ENCODE data around the gene IGDCC3.

Gene IGDCC3

GRCh38 chr15:65338823-65339222 is 39.0 kb downstream of the IGDCC3 start:
- DNase-seq: no peak

GRCh38 chr15:65338366-65338765 is 39.4 kb downstream of the IGDCC3 start:
- DNase-seq: no peak

- no peak for DNase-seq
Measured at GRCh38 chr15:65337436-65338070, 40.2 kb downstream of the IGDCC3 start.

GRCh38 chr15:65336493-65337435 is 41.0 kb downstream of the IGDCC3 start:
- DNase-seq: no peak

- DNase-seq: no peak
Measured at GRCh38 chr15:65335278-65336055, 42.3 kb downstream of the IGDCC3 start.

- no peak for DNase-seq
Measured at GRCh38 chr15:65334586-65335231, 43.1 kb downstream of the IGDCC3 start.

- no peak for DNase-seq
Measured at GRCh38 chr15:65333856-65334255, 43.9 kb downstream of the IGDCC3 start.

- no peak for DNase-seq
Measured at GRCh38 chr15:65333148-65333820, 44.5 kb downstream of the IGDCC3 start.

- no peak for DNase-seq
Measured at GRCh38 chr15:65332391-65333147, 45.2 kb downstream of the IGDCC3 start.

- DNase-seq: no peak
Measured at GRCh38 chr15:65331811-65332210, 46.0 kb downstream of the IGDCC3 start.

- no peak for DNase-seq
Measured at GRCh38 chr15:65330934-65331645, 46.7 kb downstream of the IGDCC3 start.

- no peak for DNase-seq
Measured at GRCh38 chr15:65329984-65330735, 47.6 kb downstream of the IGDCC3 start.

- DNase-seq: no peak
Measured at GRCh38 chr15:65329288-65329983, 48.4 kb downstream of the IGDCC3 start.

- DNase-seq: no peak
Measured at GRCh38 chr15:65328506-65329287, 49.1 kb downstream of the IGDCC3 start.

GRCh38 chr15:65327651-65328393 is 50.0 kb downstream of the IGDCC3 start:
- DNase-seq: no peak

GRCh38 chr15:65326818-65327217 is 51.0 kb downstream of the IGDCC3 start:
- no peak for DNase-seq

GRCh38 chr15:65326117-65326526 is 51.7 kb downstream of the IGDCC3 start:
- DNase-seq: no peak

GRCh38 chr15:65323071-65323511 is 54.7 kb downstream of the IGDCC3 start:
- no peak for DNase-seq

Measured in activated CD4-positive, alpha-beta T cell treated with anti-CD3 and anti-CD28 coated beads, Interleukin-2, amount 50 U/mL, for 4 hours (primary cell).